K562 (cell line): Measurements from ENCODE around the gene ROBO1. TPM values are rescaled to one million over a fixed set of nuclear protein-coding genes. Genes with fewer than 3 reads are reported as not detected.

ENCODE experiments used
- ATAC-seq: fragments of 200-7000 bp; cut with Tn5 transposase; 3 replicates; pipeline ENCODE4 v1.9.1; 2020; ENCODE audit warnings: moderate library complexity
- BruUV-seq: library from RNA; stranded (reverse); fragments of 400-500 nt; replicated peaks from 2 replicates; lab custom pipeline; 2021; lab: Mats Ljungman, UMichigan
- CTCF ChIA-PET: fragments of 300-600 bp; formaldehyde crosslinking; extraction: SDS; loops from one replicate; lab custom pipeline; 2021; ENCODE audit warnings: low intra/inter-chr PET ratio; lab: Yijun Ruan, JAX
- POLR2A ChIA-PET: fragments of 300-600, 350-650 bp; sonication (Branson Sonifier 250); formaldehyde crosslinking; extraction: SDS; loops from one replicate; lab custom pipeline; 2021; ENCODE audit warnings: antibody characterized with exemption, inconsistent platforms; lab: Yijun Ruan, JAX
- DNase-seq, 4 experiments: peaks; one replicate each; pipeline versions ENCODE4 v3.0.0 to v3.0.0-alpha.2; 2011 to 2018; ENCODE audit warnings: low spot score in 3 of 4, mixed read lengths in 3 of 4; ENCODE audit errors: extremely low read depth in 1 of 4
- FAIRE-seq: peaks from 2 replicates; lab custom pipeline; 2011; peaks lifted over from hg19 to GRCh38; lab: Jason Lieb, UNC
- H2AFZ ChIP-seq: 2 replicates; pipeline ENCODE4 v1.6.0; 2011; ENCODE audit warnings: low read depth, low read length, control low read depth, inconsistent platforms
- H3K27ac ChIP-seq: fragments of 200-600 bp; 3 replicates; pipeline ENCODE4 v1.8.0; 2011; ENCODE audit warnings: low read depth, mild to moderate bottlenecking, control low read depth, inconsistent platforms, low read length, moderate library complexity, mixed read lengths; ENCODE audit errors: extremely low read depth
- H3K27me3 ChIP-seq, 2 experiments: fragments of 300-600 bp in 1 of 2; 2 replicates in 1 of 2; 3 replicates in 1 of 2; pipeline versions ENCODE4 v1.6.0 to v1.8.0; 2011; ENCODE audit warnings: inconsistent platforms in 2 of 2, low read length in 2 of 2, mild to moderate bottlenecking in 1 of 2, mixed read lengths in 1 of 2, moderate library complexity in 1 of 2; ENCODE audit not compliant: control insufficient read depth in 2 of 2, insufficient read depth in 2 of 2
- H3K36me3 ChIP-seq: fragments of 300-600 bp; 3 replicates; pipeline ENCODE4 v1.8.0; 2011; ENCODE audit warnings: mild to moderate bottlenecking, low read length, inconsistent platforms; ENCODE audit not compliant: control insufficient read depth, insufficient read depth
- H3K4me1 ChIP-seq, 2 experiments: fragments of 200-600 bp in 1 of 2; replicated peaks in 1 of 2; 2 replicates in 1 of 2; 3 replicates in 1 of 2; pipeline versions ENCODE4 v1.5.1 to v1.8.0; 2011; ENCODE audit warnings: inconsistent platforms in 2 of 2, low read length in 2 of 2, mild to moderate bottlenecking in 1 of 2, mixed read lengths in 1 of 2, moderate library complexity in 1 of 2; ENCODE audit not compliant: control insufficient read depth in 2 of 2, insufficient read depth in 2 of 2
- H3K4me2 ChIP-seq: 2 replicates; pipeline ENCODE4 v1.6.1; 2011; ENCODE audit warnings: low read length, control low read depth, inconsistent platforms, mixed read lengths; ENCODE audit not compliant: insufficient read depth
- H3K4me3 ChIP-seq: fragments of 200-600 bp; sonication (generic), shearing (Covaris generic); 2 replicates; pipeline ENCODE4 v1.5.1; 2016; ENCODE audit warnings: control low read depth, inconsistent platforms
- H3K79me2 ChIP-seq: fragments of 200-600 bp; 3 replicates; pipeline ENCODE4 v1.8.0; 2011; ENCODE audit warnings: low read length, inconsistent platforms; ENCODE audit not compliant: control insufficient read depth, insufficient read depth
- H3K9ac ChIP-seq, 2 experiments: 2 replicates each; pipeline versions ENCODE4 v1.6.0 to v1.6.1; 2011; ENCODE audit warnings: low read depth in 2 of 2, low read length in 2 of 2, control low read depth in 1 of 2, inconsistent platforms in 1 of 2, mild to moderate bottlenecking in 1 of 2, mixed read lengths in 1 of 2; ENCODE audit not compliant: insufficient read depth in 1 of 2
- H3K9me1 ChIP-seq: one replicate; pipeline ENCODE4 v1.6.0; 2011; ENCODE audit warnings: inconsistent platforms, mild to moderate bottlenecking, low read length, moderate library complexity; ENCODE audit not compliant: control insufficient read depth, insufficient read depth
- H3K9me3 ChIP-seq: replicated peaks from 2 replicates; pipeline ENCODE4 v1.5.1; 2011; ENCODE audit warnings: low read depth, low read length, inconsistent platforms; ENCODE audit not compliant: control insufficient read depth, insufficient read depth
- H4K20me1 ChIP-seq: replicated peaks from 2 replicates; pipeline ENCODE4 v1.6.1; 2011; ENCODE audit warnings: low read length, inconsistent platforms, mixed read lengths; ENCODE audit not compliant: control insufficient read depth, insufficient read depth
- CEBPG ChIP-seq, 3 experiments: fragments of 200-800 bp in 1 of 3; sonication (Bioruptor generic) in 1 of 3; sonication (generic) in 1 of 3; formaldehyde crosslinking in 1 of 3; IDR thresholded peaks in 2 of 3; conservative IDR thresholded peaks in 1 of 3; 2 replicates each; pipeline versions ENCODE4 v1.6.1 to v1.8.0; 2016 to 2022; ENCODE audit warnings: missing compliant biosample characterization in 2 of 3, missing genetic modification characterization in 2 of 3, mild to moderate bottlenecking in 1 of 3, missing genetic modification reagents in 1 of 3
- CSDE1 ChIP-seq, 2 experiments: fragments of 450-650 bp; IDR thresholded peaks; 2 replicates each; pipeline ENCODE4 v1.6.1; 2016; ENCODE audit warnings: mild to moderate bottlenecking in 1 of 2
- NEUROD1 ChIP-seq: fragments of 150-350 bp; IDR thresholded peaks from 2 replicates; pipeline ENCODE4 v1.6.1; 2014; ENCODE audit warnings: borderline replicate concordance, low read length, low read depth; ENCODE audit not compliant: partially characterized antibody
- RUNX1 ChIP-seq: sonication (generic); IDR thresholded peaks from 2 replicates; pipeline ENCODE4 v1.6.1; 2016; ENCODE audit warnings: antibody characterized with exemption, low read depth
- SNIP1 ChIP-seq: fragments of 450-650 bp; IDR thresholded peaks from 2 replicates; pipeline ENCODE4 v1.7.1; 2017; ENCODE audit warnings: low read depth, mild to moderate bottlenecking
- SRSF7 ChIP-seq: fragments of 200-400 bp; formaldehyde crosslinking; optimal IDR thresholded peaks from 2 replicates; pipeline ENCODE3; 2017; ENCODE audit warnings: mild to moderate bottlenecking, low read depth, low read length
- TRIM25 ChIP-seq: fragments of 450-650 bp; IDR thresholded peaks from 2 replicates; pipeline ENCODE4 v1.7.0; 2016; ENCODE audit warnings: borderline replicate concordance
- ZKSCAN1 ChIP-seq: fragments of 150-350 bp; IDR thresholded peaks from 2 replicates; pipeline ENCODE4 v1.6.1; 2016; ENCODE audit warnings: low read depth, low read length
- ZNF445 ChIP-seq: fragments of 250-450 bp; sonication (Bioruptor Pico); IDR thresholded peaks from 2 replicates; pipeline ENCODE4 v1.4.0; 2020; ENCODE audit warnings: low read depth, mild to moderate bottlenecking, moderate library complexity
- WGBS: fragments of 100-300 bp; shearing (Covaris generic); methylation state at CpG from one replicate; pipeline ENCODE4 v1.1.6; 2016; ENCODE audit warnings: low coverage, mixed read lengths; ENCODE audit not compliant: insufficient coverage; ENCODE audit errors: missing lambda C conversion rate; 5-methylcytosine and 5-hydroxymethylcytosine counted together
- in situ Hi-C: fragments of 300-500 bp; cut with MboI; formaldehyde crosslinking; loops from 4 replicates; pipeline ENCODE4 v1.15.0; 2018; ENCODE audit warnings: inconsistent platforms, mixed read lengths
- intact Hi-C: fragments of 100-400 bp; cut with micrococcal nuclease; formaldehyde crosslinking; loops from 2 replicates; pipeline ENCODE4 v1.14.2; 2022
- polyA plus RNA-seq, 8 experiments: library from polyadenylated mRNA; depleted of rRNA in 4 of 8; stranded (reverse) in 5 of 8; unstranded in 3 of 8; fragments of >200 nt; fragmentation: Nextera tagmentation in 2 of 8; fragmentation: Illumina TruSeq in 1 of 8; extraction: Ambion mirVana in 2 of 8; extraction: Trizol in 1 of 8; gene quantifications; 2 replicates each; pipeline versions ENCODE4 v1.2.1 to v1.2.3, GENCODE V29; 2011 to 2014; ENCODE audit warnings: inconsistent platforms in 1 of 8, missing spikeins in 1 of 8
- total RNA-seq, 7 experiments: library from RNA; depleted of rRNA in 6 of 7; stranded (reverse); fragments of >200 nt in 6 of 7; fragmentation: Illumina TruSeq in 2 of 7; extraction: Trizol in 2 of 7; gene quantifications; 2 replicates each; pipeline versions ENCODE4 v1.2.1 to v1.2.3, GENCODE V29; 2011 to 2021; ENCODE audit warnings: low replicate concordance in 1 of 7
- TF ChIP-seq, protein P1 (sequence below): fragments of 450-650 bp; IDR thresholded peaks from 2 replicates; pipeline ENCODE4 v1.6.1; 2016; ENCODE audit warnings: low read depth
- TF ChIP-seq, protein P2 (sequence below): fragments of 250-450 bp; sonication (Bioruptor Pico); IDR thresholded peaks from 2 replicates; pipeline ENCODE4 v1.5.0; 2022; ENCODE audit warnings: mild to moderate bottlenecking

Gene ROBO1
- total and polyA plus RNA-seq, 9 of the 15 experiments (the other 6 are each of a cell fraction or from before 2014, with no cell fraction given) = 0.01 to 0.53 (median 0.17) TPM; not detected in 5

DNA sequence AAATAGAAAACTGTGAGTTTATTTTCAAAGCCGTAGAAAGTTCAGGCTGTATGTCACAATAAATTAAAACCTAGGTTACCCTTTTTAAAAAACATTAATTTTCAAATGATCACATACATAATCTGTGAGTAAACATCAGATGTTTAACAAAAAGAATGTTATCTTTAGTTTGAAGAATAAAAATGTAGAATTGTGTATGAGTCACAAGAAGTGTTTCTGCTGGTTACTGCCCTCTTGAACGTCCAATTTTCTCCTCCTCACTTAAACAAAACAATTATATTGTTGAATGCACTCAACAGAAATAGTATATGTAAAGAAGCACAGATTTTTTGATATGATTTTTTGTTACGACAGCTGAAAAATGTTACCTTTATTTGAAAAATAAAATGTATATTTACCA, 855.1 kb downstream of the ROBO1 start:
- H3K9ac ChIP-seq = no peak overlapping the region
- DNase-seq (no peak), ATAC-seq (no peak), FAIRE-seq (no peak)
- no peaks in the 10 kb centered on the region for H3K9me3 ChIP-seq
- 0% methylated on average over 3 of the region's 3 CpGs for WGBS
- H3K4me2 ChIP-seq = no peak overlapping the region
- H2AFZ ChIP-seq = no peak overlapping the region
- intact Hi-C loops = no loop called here
- in situ Hi-C loops = no loop called here
- no TSS peak for BruUV-seq
- no peaks in the 10 kb centered on the region for H3K36me3 ChIP-seq
- H3K4me1 ChIP-seq = no peaks in the 10 kb centered on the region
- no peaks in the 10 kb centered on the region for H3K79me2 ChIP-seq
- ChIA-PET CTCF (no interaction called here), POLR2A (no interaction called here)
- no peaks in the 10 kb centered on the region for H3K9me1 ChIP-seq
- H4K20me1 ChIP-seq = no peaks in the 10 kb centered on the region
- H3K27me3 ChIP-seq = no peaks in the 10 kb centered on the region
- H3K27ac ChIP-seq = no peak overlapping the region
- no peak overlapping the region for H3K4me3 ChIP-seq
- no peak for TF ChIP-seq CSDE1 (IDR thresholded peaks at IDR 0.05)
- TF ChIP-seq ZKSCAN1 = no peak
- no peak for TF ChIP-seq RUNX1
- no peak for TF ChIP-seq ZNF445 (CRISPR knock-in tag)
- TF ChIP-seq, protein P1, sequence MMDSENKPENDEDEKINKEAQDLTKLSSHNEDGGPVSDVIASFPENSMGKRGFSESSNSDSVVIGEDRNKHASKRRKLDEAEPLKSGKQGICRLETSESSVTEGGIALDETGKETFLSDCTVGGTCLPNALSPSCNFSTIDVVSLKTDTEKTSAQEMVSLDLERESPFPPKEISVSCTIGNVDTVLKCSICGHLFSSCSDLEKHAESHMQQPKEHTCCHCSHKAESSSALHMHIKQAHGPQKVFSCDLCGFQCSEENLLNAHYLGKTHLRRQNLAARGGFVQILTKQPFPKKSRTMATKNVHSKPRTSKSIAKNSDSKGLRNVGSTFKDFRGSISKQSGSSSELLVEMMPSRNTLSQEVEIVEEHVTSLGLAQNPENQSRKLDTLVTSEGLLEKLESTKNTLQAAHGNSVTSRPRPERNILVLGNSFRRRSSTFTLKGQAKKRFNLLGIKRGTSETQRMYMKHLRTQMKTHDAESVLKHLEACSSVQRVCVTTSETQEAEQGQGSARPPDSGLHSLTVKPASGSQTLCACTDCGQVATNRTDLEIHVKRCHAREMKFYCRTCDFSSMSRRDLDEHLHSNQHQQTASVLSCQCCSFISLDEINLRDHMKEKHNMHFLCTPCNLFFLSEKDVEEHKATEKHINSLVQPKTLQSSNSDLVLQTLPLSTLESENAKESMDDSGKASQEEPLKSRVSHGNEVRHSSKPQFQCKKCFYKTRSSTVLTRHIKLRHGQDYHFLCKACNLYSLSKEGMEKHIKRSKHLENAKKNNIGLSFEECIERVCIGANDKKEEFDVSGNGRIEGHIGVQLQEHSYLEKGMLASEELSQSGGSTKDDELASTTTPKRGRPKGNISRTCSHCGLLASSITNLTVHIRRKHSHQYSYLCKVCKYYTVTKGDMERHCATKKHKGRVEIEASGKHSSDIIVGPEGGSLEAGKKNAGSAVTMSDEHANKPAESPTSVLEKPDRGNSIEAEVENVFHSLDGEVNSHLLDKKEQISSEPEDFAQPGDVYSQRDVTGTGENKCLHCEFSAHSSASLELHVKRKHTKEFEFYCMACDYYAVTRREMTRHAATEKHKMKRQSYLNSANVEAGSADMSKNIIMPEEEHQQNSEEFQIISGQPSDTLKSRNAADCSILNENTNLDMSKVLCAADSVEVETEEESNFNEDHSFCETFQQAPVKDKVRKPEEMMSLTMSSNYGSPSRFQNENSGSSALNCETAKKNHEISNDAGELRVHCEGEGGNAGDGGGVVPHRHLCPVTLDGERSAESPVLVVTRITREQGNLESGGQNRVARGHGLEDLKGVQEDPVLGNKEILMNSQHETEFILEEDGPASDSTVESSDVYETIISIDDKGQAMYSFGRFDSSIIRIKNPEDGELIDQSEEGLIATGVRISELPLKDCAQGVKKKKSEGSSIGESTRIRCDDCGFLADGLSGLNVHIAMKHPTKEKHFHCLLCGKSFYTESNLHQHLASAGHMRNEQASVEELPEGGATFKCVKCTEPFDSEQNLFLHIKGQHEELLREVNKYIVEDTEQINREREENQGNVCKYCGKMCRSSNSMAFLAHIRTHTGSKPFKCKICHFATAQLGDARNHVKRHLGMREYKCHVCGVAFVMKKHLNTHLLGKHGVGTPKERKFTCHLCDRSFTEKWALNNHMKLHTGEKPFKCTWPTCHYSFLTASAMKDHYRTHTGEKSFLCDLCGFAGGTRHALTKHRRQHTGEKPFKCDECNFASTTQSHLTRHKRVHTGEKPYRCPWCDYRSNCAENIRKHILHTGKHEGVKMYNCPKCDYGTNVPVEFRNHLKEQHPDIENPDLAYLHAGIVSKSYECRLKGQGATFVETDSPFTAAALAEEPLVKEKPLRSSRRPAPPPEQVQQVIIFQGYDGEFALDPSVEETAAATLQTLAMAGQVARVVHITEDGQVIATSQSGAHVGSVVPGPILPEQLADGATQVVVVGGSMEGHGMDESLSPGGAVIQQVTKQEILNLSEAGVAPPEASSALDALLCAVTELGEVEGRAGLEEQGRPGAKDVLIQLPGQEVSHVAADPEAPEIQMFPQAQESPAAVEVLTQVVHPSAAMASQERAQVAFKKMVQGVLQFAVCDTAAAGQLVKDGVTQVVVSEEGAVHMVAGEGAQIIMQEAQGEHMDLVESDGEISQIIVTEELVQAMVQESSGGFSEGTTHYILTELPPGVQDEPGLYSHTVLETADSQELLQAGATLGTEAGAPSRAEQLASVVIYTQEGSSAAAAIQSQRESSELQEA = no peak
- no peak for TF ChIP-seq TRIM25
- no peak for TF ChIP-seq NEUROD1
- no peak for TF ChIP-seq CEBPG (CRISPR knock-in tag; IDR thresholded peaks at IDR 0.05)
- TF ChIP-seq CEBPG (tag; conservative IDR thresholded peaks at IDR 0.05 in 1 of 2, IDR thresholded peaks at IDR 0.05 in 1 of 2) = no peak
- no peak for TF ChIP-seq SNIP1
- TF ChIP-seq, protein P2, sequence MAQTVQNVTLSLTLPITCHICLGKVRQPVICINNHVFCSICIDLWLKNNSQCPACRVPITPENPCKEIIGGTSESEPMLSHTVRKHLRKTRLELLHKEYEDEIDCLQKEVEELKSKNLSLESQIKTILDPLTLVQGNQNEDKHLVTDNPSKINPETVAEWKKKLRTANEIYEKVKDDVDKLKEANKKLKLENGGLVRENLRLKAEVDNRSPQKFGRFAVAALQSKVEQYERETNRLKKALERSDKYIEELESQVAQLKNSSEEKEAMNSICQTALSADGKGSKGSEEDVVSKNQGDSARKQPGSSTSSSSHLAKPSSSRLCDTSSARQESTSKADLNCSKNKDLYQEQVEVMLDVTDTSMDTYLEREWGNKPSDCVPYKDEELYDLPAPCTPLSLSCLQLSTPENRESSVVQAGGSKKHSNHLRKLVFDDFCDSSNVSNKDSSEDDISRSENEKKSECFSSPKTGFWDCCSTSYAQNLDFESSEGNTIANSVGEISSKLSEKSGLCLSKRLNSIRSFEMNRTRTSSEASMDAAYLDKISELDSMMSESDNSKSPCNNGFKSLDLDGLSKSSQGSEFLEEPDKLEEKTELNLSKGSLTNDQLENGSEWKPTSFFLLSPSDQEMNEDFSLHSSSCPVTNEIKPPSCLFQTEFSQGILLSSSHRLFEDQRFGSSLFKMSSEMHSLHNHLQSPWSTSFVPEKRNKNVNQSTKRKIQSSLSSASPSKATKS (CRISPR knock-in tag) = no peak
- TF ChIP-seq SRSF7 = no peak
